Neural progenitor cell (in vitro differentiated cells): ENCODE results near the gene TGFB1.

Source experiments
- CTCF ChIP-seq: fragments of 200-600 bp; sonication (generic); IDR thresholded peaks from 2 replicates; pipeline ENCODE4 v1.5.1; 2017; ENCODE audit warnings: antibody characterized with exemption, mild to moderate bottlenecking
- EZH2phosphoT487 ChIP-seq: fragments of 200-600 bp; sonication (generic); IDR thresholded peaks from 2 replicates; pipeline ENCODE4 v1.6.1; 2017; ENCODE audit warnings: antibody characterized with exemption

GRCh38 chr19:41341669-41342490 lies 11.8 kb downstream of the TGFB1 start:
- TF ChIP-seq CTCF (no peak), EZH2phosphoT487 (no peak)
